Suprapubic skin (tissue), 3 donors: Measurements from ENCODE around the gene FRMD4A.

Source experiments
- POLR2A ChIP-seq, 2 donors: fragments of 450-650 bp; IDR thresholded peaks; one replicate each; pipeline ENCODE4 v1.6.1; 2017; ENCODE audit warnings: antibody characterized with exemption in 2 of 2, mild to moderate bottlenecking in 2 of 2, moderate library complexity in 2 of 2
- TF ChIP-seq, protein P1 (sequence below), 2 donors: fragments of 200-600 bp in 1 of 2; fragments of 450-650 bp in 1 of 2; sonication (generic) in 1 of 2; IDR thresholded peaks; one replicate each; pipeline ENCODE4 v1.5.1; 2016 to 2019; ENCODE audit warnings: antibody characterized with exemption in 2 of 2, mild to moderate bottlenecking in 1 of 2, moderate library complexity in 1 of 2

- TF ChIP-seq POLR2A (IDR thresholded peaks at IDR 0.05) = no peak
- TF ChIP-seq, protein P1, sequence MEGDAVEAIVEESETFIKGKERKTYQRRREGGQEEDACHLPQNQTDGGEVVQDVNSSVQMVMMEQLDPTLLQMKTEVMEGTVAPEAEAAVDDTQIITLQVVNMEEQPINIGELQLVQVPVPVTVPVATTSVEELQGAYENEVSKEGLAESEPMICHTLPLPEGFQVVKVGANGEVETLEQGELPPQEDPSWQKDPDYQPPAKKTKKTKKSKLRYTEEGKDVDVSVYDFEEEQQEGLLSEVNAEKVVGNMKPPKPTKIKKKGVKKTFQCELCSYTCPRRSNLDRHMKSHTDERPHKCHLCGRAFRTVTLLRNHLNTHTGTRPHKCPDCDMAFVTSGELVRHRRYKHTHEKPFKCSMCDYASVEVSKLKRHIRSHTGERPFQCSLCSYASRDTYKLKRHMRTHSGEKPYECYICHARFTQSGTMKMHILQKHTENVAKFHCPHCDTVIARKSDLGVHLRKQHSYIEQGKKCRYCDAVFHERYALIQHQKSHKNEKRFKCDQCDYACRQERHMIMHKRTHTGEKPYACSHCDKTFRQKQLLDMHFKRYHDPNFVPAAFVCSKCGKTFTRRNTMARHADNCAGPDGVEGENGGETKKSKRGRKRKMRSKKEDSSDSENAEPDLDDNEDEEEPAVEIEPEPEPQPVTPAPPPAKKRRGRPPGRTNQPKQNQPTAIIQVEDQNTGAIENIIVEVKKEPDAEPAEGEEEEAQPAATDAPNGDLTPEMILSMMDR (IDR thresholded peaks at IDR 0.05) = no peak
These were observed 522.0 kb downstream of the FRMD4A start for GRCh38 chr10:13808556-13809391.
